ENCODE data around the gene TMEM178B.

The TMEM178B gene

DNA sequence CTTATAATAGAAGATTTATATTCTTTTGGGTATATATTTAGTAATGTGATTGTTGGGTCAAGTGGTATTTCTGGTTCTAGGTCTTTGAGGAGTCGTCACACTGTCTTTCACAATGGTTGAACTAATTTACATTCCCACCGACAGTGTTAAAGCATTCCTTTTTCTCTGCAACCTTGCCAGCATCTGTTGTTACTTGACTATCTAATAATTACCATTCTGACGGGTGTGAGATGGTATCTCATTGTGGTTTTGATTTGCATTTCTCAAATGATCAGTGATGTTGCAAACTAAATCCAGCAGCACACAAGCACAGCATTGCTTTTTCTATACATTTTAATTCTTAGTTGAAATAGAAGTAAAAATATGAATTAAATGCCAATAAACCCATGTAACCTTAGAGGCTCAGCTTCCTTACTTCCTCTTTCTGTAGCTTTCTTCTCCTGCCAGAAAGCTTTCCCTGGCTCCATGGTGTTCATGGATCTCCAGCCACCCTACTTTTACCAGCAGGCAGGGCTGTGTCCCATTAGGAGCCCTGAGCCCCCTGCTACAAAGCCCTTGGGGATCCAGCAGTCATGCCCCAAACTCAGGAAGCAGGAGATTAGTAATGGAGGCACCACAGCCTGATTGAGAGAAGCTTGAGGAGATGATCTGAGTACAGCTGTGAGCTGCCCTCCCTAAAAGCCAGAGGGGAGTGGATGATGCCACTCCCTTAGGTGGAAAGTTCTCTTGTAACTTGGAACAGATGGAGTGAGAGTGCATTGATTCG is 158.6 kb downstream of the TMEM178B start:
- TF ChIP-seq YY1 (IDR thresholded peaks at IDR 0.05; ENCODE audit: insufficient read depth, insufficient read length) (no peak), ZNF274 (IDR thresholded peaks at IDR 0.05; ENCODE audit: low read depth, low read length) (no peak), SUZ12 (IDR thresholded peaks at IDR 0.05; ENCODE audit: extremely low read depth, insufficient read depth, insufficient read length) (no peak)
- Histone ChIP-seq H3K4me3 (ENCODE audit: insufficient read length, low read depth) (no peak overlapping the region), H3K36me3 (ENCODE audit: insufficient read depth, insufficient read length, low read length) (no peaks in the 10 kb centered on the region), H3K4me1 (ENCODE audit: insufficient read depth, insufficient read length) (no peaks in the 10 kb centered on the region), H3K27me3 (ENCODE audit: insufficient read depth, insufficient read length) (no peaks in the 10 kb centered on the region), H3K9ac (ENCODE audit: insufficient read length, low read depth) (no peak overlapping the region), H3K9me3 (ENCODE audit: insufficient read depth, low read length) (no peaks in the 10 kb centered on the region)
- no peak for DNase-seq (ENCODE audit: low read depth, low spot score)

DNA sequence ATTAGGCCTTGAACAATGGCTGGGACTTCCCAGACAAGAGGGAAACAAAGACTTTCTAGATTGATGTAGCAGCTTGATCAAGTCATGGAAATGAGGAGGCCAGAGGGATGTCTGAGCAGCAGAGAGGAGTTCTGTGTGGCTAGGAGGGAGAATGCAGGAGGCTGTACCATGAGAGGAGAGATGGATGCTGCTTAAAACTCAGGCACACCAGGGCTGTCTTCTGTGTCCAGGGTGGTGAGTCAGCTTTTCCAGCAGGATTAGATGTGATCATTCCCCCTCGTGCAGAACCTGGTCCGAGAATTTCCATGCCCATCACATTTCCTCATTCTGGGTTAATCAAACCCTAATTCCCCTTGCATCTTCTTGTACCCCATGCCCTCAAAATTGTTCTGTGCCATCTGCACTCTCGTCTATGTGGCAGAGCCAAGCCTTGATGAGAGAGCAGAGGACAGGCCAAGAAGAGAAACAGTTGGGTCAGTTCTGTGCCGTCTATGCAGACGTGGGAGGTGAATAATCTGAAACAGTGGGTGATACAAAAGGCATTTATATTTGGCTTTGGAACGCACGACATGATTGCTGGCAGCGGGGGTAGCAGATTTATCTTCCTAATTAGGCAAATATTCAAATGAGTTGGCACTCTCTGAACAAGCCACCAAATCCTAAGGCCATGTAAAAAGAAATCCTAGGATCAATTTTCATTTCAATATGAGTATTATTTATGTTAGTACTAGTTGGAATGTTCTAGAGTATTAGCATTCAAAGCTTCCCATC is 160.7 kb downstream of the TMEM178B start:
- Histone ChIP-seq H3K9ac (ENCODE audit: insufficient read length, low read depth) (no peak overlapping the region), H3K36me3 (ENCODE audit: insufficient read depth, insufficient read length, low read length) (no peaks in the 10 kb centered on the region), H3K4me1 (ENCODE audit: insufficient read depth, insufficient read length) (peaks cover 3% of the 10 kb centered on the region), H3K27me3 (ENCODE audit: insufficient read depth, insufficient read length) (no peaks in the 10 kb centered on the region), H3K4me3 (ENCODE audit: insufficient read length, low read depth) (no peak overlapping the region), H3K9me3 (ENCODE audit: insufficient read depth, low read length) (no peaks in the 10 kb centered on the region)
- DNase-seq (ENCODE audit: low read depth, low spot score): no peak
- no peak for TF ChIP-seq SUZ12 (IDR thresholded peaks at IDR 0.05; ENCODE audit: extremely low read depth, insufficient read depth, insufficient read length)
- no peak for TF ChIP-seq YY1 (IDR thresholded peaks at IDR 0.05; ENCODE audit: insufficient read depth, insufficient read length)
- TF ChIP-seq ZNF274 (IDR thresholded peaks at IDR 0.05; ENCODE audit: low read depth, low read length): no peak

DNA sequence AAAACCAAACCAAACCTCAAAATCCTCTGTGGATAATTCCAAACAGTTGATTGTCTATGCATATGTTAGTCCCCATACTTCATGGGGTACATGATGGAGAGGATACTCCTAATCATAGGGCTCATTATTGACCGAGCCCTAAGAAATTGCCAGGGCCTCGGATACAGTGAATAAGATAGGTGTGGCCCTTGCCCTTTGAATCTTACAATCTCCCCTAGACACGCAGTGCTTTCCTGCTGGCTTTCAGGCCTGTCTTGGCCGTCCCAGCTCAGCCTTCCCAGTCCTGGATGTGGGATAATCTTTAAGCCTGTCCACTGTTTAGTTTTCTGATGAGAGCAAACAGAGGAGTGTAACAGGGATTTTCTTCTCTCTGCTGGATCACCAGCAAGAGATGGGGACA is 161.8 kb downstream of the TMEM178B start:
- TF ChIP-seq ZNF274 (IDR thresholded peaks at IDR 0.05; ENCODE audit: low read depth, low read length): no peak
- no peak for TF ChIP-seq YY1 (IDR thresholded peaks at IDR 0.05; ENCODE audit: insufficient read depth, insufficient read length)
- no peak for TF ChIP-seq SUZ12 (IDR thresholded peaks at IDR 0.05; ENCODE audit: extremely low read depth, insufficient read depth, insufficient read length)
- H3K36me3 ChIP-seq (ENCODE audit: insufficient read depth, insufficient read length, low read length): no peaks in the 10 kb centered on the region
- H3K9ac ChIP-seq (ENCODE audit: insufficient read length, low read depth): no peak overlapping the region
- H3K9me3 ChIP-seq (ENCODE audit: insufficient read depth, low read length): no peaks in the 10 kb centered on the region
- no peak for DNase-seq (ENCODE audit: low read depth, low spot score)
- no peaks in the 10 kb centered on the region for H3K27me3 ChIP-seq (ENCODE audit: insufficient read depth, insufficient read length)
- H3K4me3 ChIP-seq (ENCODE audit: insufficient read length, low read depth): no peak overlapping the region
- peaks cover 3% of the 10 kb centered on the region for H3K4me1 ChIP-seq (ENCODE audit: insufficient read depth, insufficient read length)

GRCh38 chr7:141238596-141239243 is 164.9 kb downstream of the TMEM178B start:
- Histone ChIP-seq H3K4me1 (ENCODE audit: insufficient read depth, insufficient read length) (peaks cover 3% of the 10 kb centered on the region), H3K27me3 (ENCODE audit: insufficient read depth, insufficient read length) (no peaks in the 10 kb centered on the region), H3K4me3 (ENCODE audit: insufficient read length, low read depth) (no peak overlapping the region), H3K9ac (ENCODE audit: insufficient read length, low read depth) (no peak overlapping the region), H3K36me3 (ENCODE audit: insufficient read depth, insufficient read length, low read length) (no peaks in the 10 kb centered on the region), H3K9me3 (ENCODE audit: insufficient read depth, low read length) (no peaks in the 10 kb centered on the region)
- DNase-seq (ENCODE audit: low read depth, low spot score): no peak
- TF ChIP-seq SUZ12 (IDR thresholded peaks at IDR 0.05; ENCODE audit: extremely low read depth, insufficient read depth, insufficient read length): no peak

DNA sequence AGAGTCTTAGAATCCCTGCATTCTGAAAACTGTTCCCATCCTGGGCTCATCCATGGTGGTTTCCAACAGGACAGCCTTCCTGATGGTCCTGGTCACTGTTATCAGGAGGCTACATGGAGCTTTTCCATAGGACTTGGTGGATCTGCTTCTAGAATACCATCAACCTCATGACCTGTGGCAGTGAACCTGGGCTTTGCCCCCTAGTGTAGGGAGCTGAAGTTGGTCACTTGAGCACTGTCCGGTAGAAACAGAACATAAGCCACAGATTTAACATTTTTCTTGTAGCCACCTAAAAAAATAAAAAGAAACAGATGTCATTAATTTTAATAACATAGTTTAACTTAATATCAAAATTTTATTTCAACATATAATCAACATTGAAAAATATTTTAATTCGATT is 165.8 kb downstream of the TMEM178B start:
- DNase-seq (ENCODE audit: low read depth, low spot score): no peak
- H3K4me3 ChIP-seq (ENCODE audit: insufficient read length, low read depth): no peak overlapping the region
- no peaks in the 10 kb centered on the region for H3K27me3 ChIP-seq (ENCODE audit: insufficient read depth, insufficient read length)
- no peak for TF ChIP-seq ZNF274 (IDR thresholded peaks at IDR 0.05; ENCODE audit: low read depth, low read length)
- H3K9ac ChIP-seq (ENCODE audit: insufficient read length, low read depth): no peak overlapping the region
- no peaks in the 10 kb centered on the region for H3K36me3 ChIP-seq (ENCODE audit: insufficient read depth, insufficient read length, low read length)
- no peaks in the 10 kb centered on the region for H3K9me3 ChIP-seq (ENCODE audit: insufficient read depth, low read length)
- H3K4me1 ChIP-seq (ENCODE audit: insufficient read depth, insufficient read length): peaks cover 3% of the 10 kb centered on the region

- Histone ChIP-seq H3K4me3 (ENCODE audit: insufficient read length, low read depth) (no peak overlapping the region), H3K4me1 (ENCODE audit: insufficient read depth, insufficient read length) (peaks cover 3% of the 10 kb centered on the region), H3K27me3 (ENCODE audit: insufficient read depth, insufficient read length) (no peaks in the 10 kb centered on the region), H3K9ac (ENCODE audit: insufficient read length, low read depth) (no peak overlapping the region), H3K36me3 (ENCODE audit: insufficient read depth, insufficient read length, low read length) (no peaks in the 10 kb centered on the region), H3K9me3 (ENCODE audit: insufficient read depth, low read length) (no peaks in the 10 kb centered on the region)
- TF ChIP-seq YY1 (IDR thresholded peaks at IDR 0.05; ENCODE audit: insufficient read depth, insufficient read length) (no peak), ZNF274 (IDR thresholded peaks at IDR 0.05; ENCODE audit: low read depth, low read length) (no peak), SUZ12 (IDR thresholded peaks at IDR 0.05; ENCODE audit: extremely low read depth, insufficient read depth, insufficient read length) (no peak)
- DNase-seq (ENCODE audit: low read depth, low spot score): no peak
Observed at GRCh38 chr7:141242568-141242967, 168.7 kb downstream of the TMEM178B start.

- Histone ChIP-seq H3K9me3 (ENCODE audit: insufficient read depth, low read length) (no peaks in the 10 kb centered on the region), H3K4me1 (ENCODE audit: insufficient read depth, insufficient read length) (peaks cover 3% of the 10 kb centered on the region), H3K27me3 (ENCODE audit: insufficient read depth, insufficient read length) (no peaks in the 10 kb centered on the region), H3K9ac (ENCODE audit: insufficient read length, low read depth) (no peak overlapping the region), H3K4me3 (ENCODE audit: insufficient read length, low read depth) (no peak overlapping the region), H3K36me3 (ENCODE audit: insufficient read depth, insufficient read length, low read length) (no peaks in the 10 kb centered on the region)
- TF ChIP-seq SUZ12 (IDR thresholded peaks at IDR 0.05; ENCODE audit: extremely low read depth, insufficient read depth, insufficient read length): no peak
- no peak for TF ChIP-seq ZNF274 (IDR thresholded peaks at IDR 0.05; ENCODE audit: low read depth, low read length)
- TF ChIP-seq YY1 (IDR thresholded peaks at IDR 0.05; ENCODE audit: insufficient read depth, insufficient read length): no peak
- DNase-seq (ENCODE audit: low read depth, low spot score): no peak
Observed at GRCh38 chr7:141243368-141243767, 169.5 kb downstream of the TMEM178B start.

All from NT2/D1 (cell line).